DMS79 treated with DMSO at 0.1 percent for 48 hours (cell line): ENCODE data around the gene TJAP1.

ENCODE experiments used
- DNase-seq: peaks from one replicate; lab custom pipeline; 2025; lab: John Stamatoyannopoulos, UW

The TJAP1 gene

GRCh38 chr6:43477235-43478007, at the start of gene TJAP1:
TSS of gene TJAP1 (plus strand) at chr6:43477570. CDS start at chr6:43499002, 21,432 bp downstream.
- peak; percentile 92 for DNase-seq

- no peak for DNase-seq
These were observed 49.2 kb upstream of the TJAP1 start for GRCh38 chr6:43428112-43428570.

- DNase-seq: no peak
These were observed 48.5 kb upstream of the TJAP1 start for GRCh38 chr6:43428874-43429273.

GRCh38 chr6:43432009-43432945, 45.1 kb upstream of the TJAP1 start:
- no peak for DNase-seq

GRCh38 chr6:43433148-43433547, 44.2 kb upstream of the TJAP1 start:
- DNase-seq: no peak

GRCh38 chr6:43434001-43434840, 43.1 kb upstream of the TJAP1 start:
- DNase-seq: no peak

- DNase-seq: no peak
These were observed 42.4 kb upstream of the TJAP1 start for GRCh38 chr6:43434943-43435342.

- no peak for DNase-seq
These were observed 41.5 kb upstream of the TJAP1 start for GRCh38 chr6:43435682-43436437.

- DNase-seq: no peak
These were observed 40.6 kb upstream of the TJAP1 start for GRCh38 chr6:43436577-43437282.

GRCh38 chr6:43437700-43438099, 39.7 kb upstream of the TJAP1 start:
- DNase-seq: no peak

GRCh38 chr6:43442935-43443334, 34.4 kb upstream of the TJAP1 start:
- DNase-seq: no peak

- DNase-seq: no peak
These were observed 33.3 kb upstream of the TJAP1 start for GRCh38 chr6:43444036-43444435.

- no peak for DNase-seq
These were observed 32.8 kb upstream of the TJAP1 start for GRCh38 chr6:43444582-43444981.

GRCh38 chr6:43445576-43445975, 31.8 kb upstream of the TJAP1 start:
- no peak for DNase-seq

GRCh38 chr6:43447604-43448003, 29.8 kb upstream of the TJAP1 start:
- no peak for DNase-seq

- no peak for DNase-seq
These were observed 28.5 kb upstream of the TJAP1 start for GRCh38 chr6:43448916-43449315.

GRCh38 chr6:43450699-43451131, 26.7 kb upstream of the TJAP1 start:
- no peak for DNase-seq

- DNase-seq: no peak
These were observed 26.0 kb upstream of the TJAP1 start for GRCh38 chr6:43451348-43451747.

GRCh38 chr6:43451939-43452338, 25.4 kb upstream of the TJAP1 start:
- no peak for DNase-seq

- DNase-seq: no peak
These were observed 24.5 kb upstream of the TJAP1 start for GRCh38 chr6:43452896-43453295.

GRCh38 chr6:43453831-43454230, 23.5 kb upstream of the TJAP1 start:
- no peak for DNase-seq
